Measurements from ENCODE around the gene MYOT. TPM values are rescaled to one million over a fixed set of nuclear protein-coding genes. Genes with fewer than 3 reads are reported as not detected.

Gene MYOT
- total RNA-seq, 1 donor from 2014 or later = not detected

- ATAC-seq = no peak
Observed at GRCh38 chr5:137902408-137903133, 34.9 kb downstream of the MYOT start.

GRCh38 chr5:137914758-137915157 lies 47.1 kb downstream of the MYOT start:
- no peak for ATAC-seq

- no peak for ATAC-seq
Observed at GRCh38 chr5:137916923-137917322, 49.3 kb downstream of the MYOT start.

- no peak for ATAC-seq
Observed at GRCh38 chr5:137921931-137922330, 54.3 kb downstream of the MYOT start.

- no peak for ATAC-seq
Observed at GRCh38 chr5:137923856-137924255, 56.2 kb downstream of the MYOT start.

- ATAC-seq = no peak
Observed at GRCh38 chr5:137932800-137933199, 65.1 kb downstream of the MYOT start.

GRCh38 chr5:137933491-137933911 lies 65.8 kb downstream of the MYOT start:
- no peak for ATAC-seq

GRCh38 chr5:137935190-137935589 lies 67.5 kb downstream of the MYOT start:
- ATAC-seq = no peak

- no peak for ATAC-seq
Observed at GRCh38 chr5:137935694-137936093, 68.0 kb downstream of the MYOT start.

Other genes with a start within 250 kb of the MYOT start
- 4.4 TPM for gene KLHL3, start 131.8 kb upstream of the MYOT start, total RNA-seq
- 17.9 TPM for gene HNRNPA0, start 113.5 kb upstream of the MYOT start, total RNA-seq
- gene PKD2L2, start 21.6 kb downstream of the MYOT start, total RNA-seq = not detected
- 14.5 TPM for gene FAM13B, start 165.2 kb downstream of the MYOT start, total RNA-seq
- not detected for gene WNT8A, start 216.2 kb downstream of the MYOT start, total RNA-seq

Data from esophagus mucosa (tissue), 1 donor.